Stimulated activated CD4-positive, alpha-beta T cell treated with anti-CD3 and anti-CD28 coated beads, Interleukin-12 subunit alpha, Interleukin-12 subunit beta, amount 100 ng/mL, for 4 hours (primary cell): Measurements from ENCODE around the gene WNT16.

Experiments used
- DNase-seq: peaks from one replicate; pipeline ENCODE4 v3.0.0-alpha.2; 2020

The WNT16 gene

DNA sequence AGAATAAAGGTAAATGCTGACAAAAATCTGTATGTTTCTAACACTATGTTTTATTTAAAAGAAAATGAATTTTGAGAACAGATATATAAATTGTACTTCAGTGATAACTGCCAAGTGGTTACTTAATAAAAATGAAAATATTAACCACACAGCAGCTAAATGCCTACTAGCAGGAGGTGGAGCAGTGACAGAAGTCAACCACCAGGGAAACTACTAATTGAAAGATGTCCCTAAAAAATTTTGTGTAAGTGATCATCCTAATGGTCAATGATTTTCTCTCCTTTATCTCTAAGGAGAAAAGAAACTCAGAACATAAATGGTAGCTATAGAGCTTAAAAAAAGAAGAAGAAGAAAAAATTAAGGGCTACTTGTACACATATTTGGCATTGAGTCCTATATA, 22.9 kb downstream of the WNT16 start:
- DNase-seq: no peak

DNA sequence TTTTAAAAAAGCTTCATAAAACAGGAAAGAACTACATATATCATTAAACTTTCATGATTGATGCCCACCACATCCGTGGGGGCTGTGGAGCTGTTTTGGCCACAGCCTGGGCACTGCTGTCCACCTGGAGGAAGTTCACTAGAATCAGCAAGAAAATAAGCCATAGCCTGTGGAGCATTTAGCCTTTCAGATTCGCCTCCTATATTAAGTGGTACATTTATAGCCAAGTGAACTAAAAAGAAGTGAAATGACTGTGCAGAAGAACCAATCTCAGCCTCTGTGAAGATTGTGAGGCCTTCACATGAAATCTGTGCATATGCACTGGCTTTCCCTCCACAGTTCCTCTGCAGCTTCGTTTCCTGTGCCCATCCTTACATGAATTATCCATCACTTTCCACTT, 23.5 kb downstream of the WNT16 start:
- DNase-seq: no peak

DNA sequence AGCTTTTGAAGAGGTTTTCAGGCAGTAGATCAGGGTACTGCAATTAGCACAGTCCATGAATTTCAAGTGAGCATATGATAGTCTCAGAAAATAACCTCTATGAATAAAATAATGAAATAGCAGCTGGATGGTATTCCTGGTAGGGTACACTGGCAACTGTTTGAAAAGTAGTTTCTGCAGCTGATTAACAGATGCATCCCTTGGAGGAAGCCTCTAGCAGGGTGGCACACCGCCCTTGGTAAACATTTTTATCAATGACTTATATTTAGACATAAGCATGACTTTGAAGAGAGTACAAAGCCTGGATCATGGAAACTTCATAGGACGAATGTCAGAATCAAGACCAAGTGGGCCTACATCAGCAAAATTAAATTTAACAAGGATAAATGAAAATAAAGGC, 26.8 kb downstream of the WNT16 start:
- DNase-seq: no peak

DNA sequence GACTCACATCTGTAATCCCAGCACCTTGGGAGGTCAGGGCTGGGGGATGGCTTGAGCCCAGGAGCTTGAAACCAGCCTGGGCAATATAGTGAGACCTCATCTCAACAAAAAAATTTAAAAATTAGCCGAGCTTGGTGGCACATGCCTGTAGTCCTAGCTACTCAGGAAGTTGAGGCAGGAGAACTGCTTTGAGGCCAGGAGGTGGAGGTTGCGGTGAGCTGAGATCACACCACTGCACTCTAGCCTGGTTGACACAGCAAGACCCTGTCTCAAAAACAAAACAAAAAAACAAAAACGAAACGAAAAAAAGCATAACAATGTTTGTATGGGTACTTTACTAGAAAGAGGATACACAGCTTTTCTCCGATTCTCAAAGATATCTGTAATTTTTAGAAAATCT, 31.8 kb downstream of the WNT16 start:
- DNase-seq: no peak

DNA sequence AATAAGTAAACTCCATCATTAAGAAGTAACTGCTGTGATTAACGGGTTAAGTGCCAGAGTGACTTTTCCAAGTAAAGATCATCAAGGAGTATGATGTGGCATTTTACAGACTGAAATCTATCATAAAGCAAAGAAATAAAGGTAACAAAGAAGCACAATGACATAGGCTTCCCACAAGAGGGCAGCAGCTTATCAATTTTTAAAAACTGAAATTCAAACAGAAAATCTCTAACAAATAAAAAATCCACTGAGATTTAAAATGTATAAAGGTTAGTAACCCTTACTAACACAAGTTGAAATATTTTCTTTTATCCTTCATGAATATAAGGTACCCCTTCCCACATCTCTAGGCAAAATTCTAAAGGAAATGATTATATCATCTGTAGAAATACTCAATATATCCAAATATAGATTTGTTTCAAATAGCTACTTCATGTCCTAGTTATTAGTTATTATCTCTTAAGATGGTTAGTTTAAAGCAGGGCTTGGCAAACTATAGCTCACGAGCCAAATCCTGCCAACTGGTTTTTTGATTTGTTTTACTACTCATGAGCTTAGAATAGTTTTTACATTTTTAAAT, 38.1 kb downstream of the WNT16 start:
- no peak for DNase-seq

DNA sequence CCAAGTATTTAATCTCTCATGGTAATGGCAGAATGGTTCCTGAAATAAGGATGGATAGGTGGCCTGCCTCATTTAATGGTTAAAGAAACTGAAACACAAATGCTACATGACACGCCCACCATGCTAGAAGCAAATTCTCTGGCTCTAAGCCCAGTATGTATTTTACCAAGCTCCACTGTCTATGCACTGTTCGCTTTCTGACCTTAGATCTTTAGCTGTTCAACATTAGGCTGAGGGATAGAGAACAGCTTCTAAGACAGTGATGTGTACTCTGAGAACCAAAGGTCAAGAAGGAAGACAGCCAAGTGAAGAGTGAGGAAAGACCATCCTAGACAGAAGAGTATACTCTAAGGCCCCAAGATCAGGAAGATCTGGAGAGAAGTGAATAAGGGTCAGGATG, 40.7 kb downstream of the WNT16 start:
- no peak for DNase-seq

DNA sequence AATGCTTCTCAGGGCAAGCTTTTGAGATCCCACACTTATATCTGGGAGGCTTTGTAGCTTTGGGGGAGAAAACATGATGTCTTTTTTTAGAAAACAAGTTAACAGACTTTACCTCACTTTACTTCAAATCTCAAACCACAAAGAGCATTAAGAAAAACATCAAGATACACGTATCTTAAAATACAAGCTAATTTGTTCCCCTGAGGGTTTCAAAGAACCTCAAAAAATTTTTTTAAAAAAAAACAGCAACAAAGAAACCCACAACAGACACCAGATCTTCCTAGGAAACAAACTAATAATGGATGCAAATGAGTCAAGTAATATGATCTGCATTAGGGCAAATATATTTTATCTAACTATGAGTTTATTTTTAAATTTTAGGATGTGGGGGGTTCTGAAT, 42.6 kb downstream of the WNT16 start:
- DNase-seq: no peak

DNA sequence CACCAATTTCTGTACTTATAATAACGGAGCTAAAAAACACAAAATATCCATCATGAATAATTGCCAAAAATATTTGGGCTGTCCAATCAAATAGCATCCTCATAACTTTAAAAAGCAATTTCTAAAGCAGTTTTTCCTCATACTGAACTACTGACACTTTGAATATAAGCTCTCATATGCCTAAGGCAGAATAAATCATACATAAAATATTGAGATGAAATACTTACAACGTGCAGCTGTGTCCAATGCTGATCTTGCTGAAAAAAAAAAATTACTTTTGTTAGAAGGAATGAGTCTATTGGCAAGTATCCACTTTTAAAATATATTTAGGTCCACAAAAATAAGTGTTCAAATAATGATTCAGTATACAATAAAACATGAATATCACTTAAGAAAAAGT, 43.1 kb downstream of the WNT16 start:
- no peak for DNase-seq

DNA sequence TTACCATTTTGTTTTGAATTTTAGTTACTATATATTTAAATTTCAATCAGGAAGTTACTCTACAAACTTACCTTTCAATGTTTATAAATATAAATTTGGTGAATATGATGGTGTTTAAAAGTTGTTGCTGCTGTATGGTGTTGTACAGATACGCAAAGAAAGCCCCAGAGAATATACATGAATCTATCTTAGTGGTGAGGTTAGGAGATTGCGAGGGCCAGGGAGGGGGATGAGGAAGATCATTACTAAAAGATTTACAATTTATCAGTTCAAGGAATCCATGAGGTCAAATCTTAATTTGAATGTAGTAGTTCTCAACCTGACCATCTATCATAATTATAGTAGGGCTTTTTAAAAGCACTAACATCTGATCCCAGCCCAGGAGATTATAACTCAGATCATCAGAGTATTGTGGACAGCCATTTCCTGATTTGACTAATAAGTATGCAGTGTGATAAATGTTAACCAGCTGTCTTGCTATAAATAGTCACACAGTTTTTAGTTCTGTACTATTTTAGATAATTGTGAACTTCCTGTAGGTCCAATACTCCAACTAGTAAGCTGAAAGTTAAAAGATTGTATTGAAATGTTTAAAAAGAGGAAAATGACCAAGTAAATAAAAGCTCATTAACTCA, 43.7 kb downstream of the WNT16 start:
- no peak for DNase-seq

DNA sequence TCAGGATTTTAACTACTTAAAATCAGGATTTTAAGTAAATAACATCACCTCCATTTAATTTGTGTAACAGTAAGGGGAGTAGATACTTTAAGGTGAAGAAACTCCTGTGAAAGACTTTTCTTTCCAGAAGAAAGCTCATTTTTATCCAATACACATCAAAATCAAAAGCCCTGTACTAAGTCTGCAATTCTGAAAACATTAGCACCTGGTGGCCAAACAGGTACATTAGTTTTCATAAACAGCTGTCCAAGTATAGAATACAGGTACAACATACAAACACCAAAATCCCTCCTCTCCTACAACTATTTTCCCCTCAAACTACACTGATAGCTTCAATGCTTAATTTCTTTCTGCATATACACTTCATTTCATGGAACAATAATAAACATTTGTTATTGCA, 44.4 kb downstream of the WNT16 start:
- no peak for DNase-seq

DNA sequence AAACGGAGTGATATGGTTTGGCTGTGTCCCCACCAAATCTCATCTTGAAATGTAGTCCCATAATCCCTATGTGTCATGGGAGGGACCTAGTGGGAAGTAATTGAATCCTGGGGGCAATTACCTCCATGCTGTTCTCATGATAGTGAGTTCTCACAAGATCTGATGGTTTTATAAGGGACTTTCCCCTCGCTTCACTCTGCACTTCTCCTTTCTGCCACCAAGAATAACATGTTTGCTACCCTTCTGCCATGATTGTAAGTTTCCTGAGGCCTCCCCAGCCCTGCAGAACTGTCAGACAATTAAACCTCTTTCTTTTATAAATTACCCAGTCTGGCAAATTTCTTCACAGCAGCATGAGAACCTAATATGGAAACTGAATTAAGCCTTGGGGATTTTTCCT, 48.2 kb downstream of the WNT16 start:
- no peak for DNase-seq

DNA sequence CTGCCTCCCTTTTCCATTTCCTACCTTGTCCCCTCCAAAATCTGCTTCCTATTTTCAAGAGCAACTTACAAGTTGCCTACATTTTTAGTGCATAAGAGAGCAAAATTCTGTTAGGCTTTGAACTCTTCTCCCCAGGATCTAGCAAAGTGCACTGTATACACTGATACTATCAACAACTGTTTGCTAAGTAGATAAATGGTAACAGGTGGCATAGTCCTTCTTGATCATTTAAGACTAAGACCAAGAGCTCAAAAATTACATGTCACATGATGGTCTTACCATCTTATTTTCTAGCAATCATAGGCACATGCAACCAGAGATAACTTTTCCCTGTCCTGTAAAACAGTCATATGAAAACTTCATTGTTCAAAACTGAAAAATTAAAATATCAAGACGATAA, 51.1 kb downstream of the WNT16 start:
- no peak for DNase-seq

DNA sequence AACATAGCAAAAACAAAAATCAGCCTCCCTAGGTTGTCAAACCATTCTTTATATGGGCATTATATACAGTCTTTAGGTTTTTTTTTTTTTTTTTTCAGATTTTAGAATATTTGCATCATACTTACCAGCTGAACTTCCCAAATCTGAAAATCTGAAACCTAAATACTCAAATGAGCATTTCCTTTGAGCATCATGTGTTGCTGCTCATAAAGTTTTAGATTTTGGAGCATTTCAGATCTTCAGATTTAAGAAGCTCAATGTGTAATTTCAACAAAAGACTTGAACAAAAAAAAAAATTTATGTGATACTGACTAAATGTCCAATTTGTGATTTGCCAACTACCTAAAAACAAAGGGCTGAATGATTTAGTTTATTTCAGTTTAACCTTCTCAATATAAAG, 53.7 kb downstream of the WNT16 start:
- DNase-seq: no peak

DNA sequence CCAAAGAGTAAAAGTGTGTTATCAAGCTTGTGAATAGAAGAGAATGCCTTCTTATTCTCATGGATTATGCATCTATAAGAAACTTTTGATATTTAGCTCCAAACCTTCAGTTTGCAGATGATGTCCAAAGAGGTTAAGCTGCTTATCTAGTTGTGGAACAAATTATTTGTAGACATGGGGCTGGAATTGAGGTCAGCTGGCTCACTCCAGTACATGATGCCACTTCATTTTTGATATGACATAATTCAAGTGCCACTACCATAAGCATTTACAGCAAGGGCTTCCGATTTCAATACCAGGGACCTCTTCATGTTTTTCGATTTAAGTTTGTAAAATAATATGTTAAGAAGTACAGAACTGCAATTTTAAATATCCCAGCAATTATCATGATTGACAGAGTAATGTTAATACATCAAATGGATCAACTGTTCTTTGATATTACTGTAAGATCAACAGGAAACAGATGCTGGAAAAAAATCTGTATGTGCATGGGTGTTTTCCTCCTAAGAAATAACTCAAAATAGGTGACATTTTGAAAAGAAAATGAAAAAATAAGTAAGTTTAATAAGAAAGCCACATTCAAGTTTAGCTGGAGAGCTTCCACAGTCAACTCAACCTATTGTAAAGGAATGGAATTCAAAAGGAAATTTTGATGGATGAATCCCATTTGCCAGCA, 54.6 kb downstream of the WNT16 start:
- DNase-seq: no peak

DNA sequence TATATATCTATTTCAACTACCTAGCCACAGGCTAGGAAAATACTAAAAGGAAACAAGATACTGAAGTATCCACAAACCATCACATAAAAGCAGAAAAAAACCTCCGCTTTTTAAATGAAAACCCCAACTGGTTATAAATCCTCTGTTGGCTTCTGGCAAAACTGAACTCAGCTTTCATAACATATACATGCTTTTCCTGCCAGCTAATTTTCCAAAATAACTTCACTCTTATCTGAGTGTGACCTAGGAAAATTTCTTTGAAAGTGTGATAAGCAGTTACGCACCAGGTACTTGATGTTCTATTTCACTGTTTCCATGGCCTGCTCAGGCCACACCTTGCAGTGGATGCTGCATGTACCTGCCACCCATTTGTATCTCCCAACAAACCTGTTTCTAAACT, 55.5 kb downstream of the WNT16 start:
- no peak for DNase-seq

DNA sequence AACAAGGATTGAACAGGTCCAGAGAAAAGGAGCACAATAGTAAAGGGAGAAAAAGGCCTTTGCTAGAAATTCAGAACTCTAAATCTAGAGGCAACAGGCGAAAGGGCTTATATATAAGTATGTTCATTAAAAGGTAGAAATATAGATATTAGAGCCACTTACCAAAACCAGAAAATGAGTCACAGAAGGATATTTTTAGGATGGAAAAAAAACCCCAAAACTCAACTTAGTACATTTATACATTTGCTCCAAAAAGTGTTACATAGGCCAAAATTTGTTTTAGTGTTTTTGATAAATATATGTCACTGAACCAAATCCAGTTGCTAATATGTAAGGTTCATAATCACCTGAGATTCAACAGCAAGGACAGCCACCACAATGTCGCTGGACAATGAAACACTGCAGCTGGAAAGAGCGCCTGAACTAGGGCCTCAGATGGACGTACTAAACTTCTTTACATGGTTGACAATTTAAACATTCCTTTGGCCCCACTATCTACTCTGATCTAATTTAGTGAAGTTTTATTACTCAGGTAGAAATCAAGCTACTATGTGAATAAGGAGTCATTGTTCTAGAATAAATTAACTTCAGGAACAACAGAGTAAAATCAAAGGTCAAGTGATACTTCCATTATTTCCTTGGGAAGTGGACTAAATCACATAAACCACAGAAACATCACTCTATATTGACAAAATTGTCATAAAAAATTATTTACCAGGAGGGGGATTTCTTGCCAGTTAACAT, 56.4 kb downstream of the WNT16 start:
- DNase-seq: no peak

DNA sequence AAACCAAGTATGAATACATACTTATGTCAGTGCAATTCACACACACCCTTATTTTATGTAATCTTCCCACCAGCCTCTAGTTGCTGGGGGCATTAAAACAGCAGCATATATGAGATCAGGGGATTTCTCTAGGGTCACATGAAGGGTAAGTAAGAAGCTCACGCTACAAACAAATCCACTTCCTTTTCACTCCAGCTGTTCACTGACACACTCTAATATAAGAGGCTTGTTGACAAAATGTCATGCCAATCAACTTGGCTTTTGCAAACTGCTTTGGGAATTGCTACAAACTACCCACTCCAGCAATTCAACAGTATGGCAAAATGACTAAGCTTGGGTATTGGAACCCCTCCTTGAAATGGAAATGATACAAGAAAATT, 57.0 kb downstream of the WNT16 start:
- no peak for DNase-seq

DNA sequence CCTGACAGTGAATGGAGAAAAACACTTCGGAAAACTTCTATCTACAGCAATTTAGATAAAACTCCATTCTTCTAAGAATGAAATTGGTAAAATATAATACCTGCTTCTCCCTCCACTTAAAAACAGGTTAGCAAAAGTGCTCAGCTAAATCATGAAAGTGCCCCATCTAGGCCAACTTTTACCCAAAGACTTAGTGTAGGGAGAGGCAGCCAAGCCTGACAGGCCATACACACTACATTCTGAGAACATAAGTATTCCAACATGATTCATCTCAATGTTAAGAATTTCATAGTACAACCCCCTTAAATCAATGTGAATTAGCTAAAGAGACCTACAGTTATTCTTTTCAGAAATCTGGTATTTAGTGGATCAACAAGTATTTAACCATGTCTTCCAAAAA, 60.1 kb downstream of the WNT16 start:
- no peak for DNase-seq

DNA sequence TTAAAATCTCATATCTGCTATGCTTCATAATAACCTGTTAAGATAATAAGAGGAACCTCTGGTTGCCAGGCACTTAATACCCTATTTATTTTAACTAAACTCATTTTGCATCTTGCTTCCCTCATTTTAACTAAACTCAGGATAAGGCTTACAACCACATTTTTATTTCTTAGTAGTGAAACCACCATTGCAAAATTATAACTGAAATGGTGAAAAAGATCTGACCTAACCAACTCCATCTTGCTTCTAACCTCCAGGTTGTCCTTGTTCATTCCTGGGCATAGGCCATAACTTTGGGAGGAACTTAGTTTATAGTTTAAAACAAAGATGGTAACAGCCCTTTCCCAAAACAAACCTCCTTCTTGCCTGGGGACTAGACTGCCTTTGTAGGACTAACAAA, 61.3 kb downstream of the WNT16 start:
- no peak for DNase-seq

DNA sequence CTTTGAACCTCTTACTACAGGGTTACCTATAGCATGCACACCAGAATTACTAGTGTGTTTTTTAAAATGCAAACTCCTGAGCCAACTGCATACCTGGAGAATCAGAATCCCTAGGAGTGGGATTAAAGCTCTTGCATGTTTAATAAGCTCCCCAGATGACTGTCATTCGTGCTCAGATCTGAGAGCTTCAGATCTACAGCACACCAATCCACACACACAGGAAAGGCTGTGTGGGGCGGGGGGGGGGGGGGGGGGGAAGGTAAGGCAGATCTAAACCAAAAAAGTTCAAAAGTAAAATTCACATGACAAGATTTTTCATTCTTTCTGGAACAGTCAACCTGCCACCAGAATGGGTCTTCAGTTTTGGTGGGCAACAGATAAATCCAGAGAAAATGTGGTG, 61.8 kb downstream of the WNT16 start:
- no peak for DNase-seq
